Measurements from ENCODE around the gene MARCHF10. TPM values are rescaled to one million over a fixed set of nuclear protein-coding genes. Genes with fewer than 3 reads are reported as not detected.

MARCHF10 gene
- total RNA-seq, 1 donor from 2014 or later, result 0.75 TPM

- no peak for DNase-seq (ENCODE audit: low spot score)
These were observed 56.9 kb downstream of the MARCHF10 start for GRCh38 chr17:62751060-62751691.

GRCh38 chr17:62750631-62751051, 57.5 kb downstream of the MARCHF10 start:
- DNase-seq (ENCODE audit: low spot score), result no peak

GRCh38 chr17:62749926-62750325, 58.2 kb downstream of the MARCHF10 start:
- no peak for DNase-seq (ENCODE audit: low spot score)

- DNase-seq (ENCODE audit: low spot score), result no peak
These were observed 61.2 kb downstream of the MARCHF10 start for GRCh38 chr17:62746941-62747340.

- DNase-seq (ENCODE audit: low spot score), result no peak
These were observed 62.3 kb downstream of the MARCHF10 start for GRCh38 chr17:62745806-62746205.

GRCh38 chr17:62744259-62744658, 63.9 kb downstream of the MARCHF10 start:
- DNase-seq (ENCODE audit: low spot score), result no peak

GRCh38 chr17:62741290-62741689, 66.8 kb downstream of the MARCHF10 start:
- no peak for DNase-seq (ENCODE audit: low spot score)

- no peak for DNase-seq (ENCODE audit: low spot score)
These were observed 68.3 kb downstream of the MARCHF10 start for GRCh38 chr17:62739645-62740388.

- no peak for DNase-seq (ENCODE audit: low spot score)
These were observed 69.8 kb downstream of the MARCHF10 start for GRCh38 chr17:62738281-62738680.

- DNase-seq (ENCODE audit: low spot score), result no peak
These were observed 70.6 kb downstream of the MARCHF10 start for GRCh38 chr17:62737513-62737912.

GRCh38 chr17:62735044-62735651, 73.0 kb downstream of the MARCHF10 start:
- no peak for DNase-seq (ENCODE audit: low spot score)

GRCh38 chr17:62732125-62732524, 76.0 kb downstream of the MARCHF10 start:
- DNase-seq (ENCODE audit: low spot score), result no peak

GRCh38 chr17:62727916-62728672, 80.0 kb downstream of the MARCHF10 start:
- DNase-seq (ENCODE audit: low spot score), result no peak

- DNase-seq (ENCODE audit: low spot score), result no peak
These were observed 82.3 kb downstream of the MARCHF10 start for GRCh38 chr17:62725791-62726249.

- no peak for DNase-seq (ENCODE audit: low spot score)
These were observed 83.5 kb downstream of the MARCHF10 start for GRCh38 chr17:62724398-62725146.

GRCh38 chr17:62723842-62724241, 84.3 kb downstream of the MARCHF10 start:
- no peak for DNase-seq (ENCODE audit: low spot score)

GRCh38 chr17:62722625-62723024, 85.5 kb downstream of the MARCHF10 start:
- DNase-seq (ENCODE audit: low spot score), result no peak

GRCh38 chr17:62720126-62720850, 87.8 kb downstream of the MARCHF10 start:
- DNase-seq (ENCODE audit: low spot score), result no peak

- no peak for DNase-seq (ENCODE audit: low spot score)
These were observed 88.5 kb downstream of the MARCHF10 start for GRCh38 chr17:62719586-62719985.

- no peak for DNase-seq (ENCODE audit: low spot score)
These were observed 89.7 kb downstream of the MARCHF10 start for GRCh38 chr17:62718429-62718828.

- no peak for DNase-seq (ENCODE audit: low spot score)
These were observed 90.2 kb downstream of the MARCHF10 start for GRCh38 chr17:62717889-62718288.
